IMR-90 (cell line): ENCODE results near the gene CGREF1. TPM values are rescaled to one million over a fixed set of nuclear protein-coding genes. Genes with fewer than 3 reads are reported as not detected.

Experiments used
- ATAC-seq: fragments of 200-7000 bp; cut with Tn5 transposase; 2 replicates; pipeline ENCODE4 v1.9.1; 2020; ENCODE audit warnings: low read depth, mild to moderate bottlenecking, moderate library complexity
- Bru-seq: library from RNA; stranded (reverse); fragments of 400-500 nt; gene quantifications from one replicate; lab custom pipeline; 2021; lab: Mats Ljungman, UMichigan
- BruChase-seq, 2 experiments: library from RNA; stranded (reverse); fragments of 400-500 nt; gene quantifications; one replicate each; lab custom pipeline; 2021; lab: Mats Ljungman, UMichigan
- BruUV-seq: library from RNA; stranded (reverse); fragments of 400-500 nt; replicated peaks from 2 replicates; lab custom pipeline; 2021; lab: Mats Ljungman, UMichigan
- CTCF ChIA-PET: fragments of 300-600 bp; formaldehyde crosslinking; extraction: SDS; loops from one replicate; lab custom pipeline; 2021; ENCODE audit warnings: antibody characterized with exemption; lab: Yijun Ruan, JAX
- POLR2A ChIA-PET: fragments of 300-600 bp; sonication (Branson Sonifier 250); formaldehyde crosslinking; loops from one replicate; lab custom pipeline; 2022; ENCODE audit warnings: antibody characterized with exemption; ENCODE audit not compliant: unreplicated experiment; lab: Charles Lee
- DNase-seq: peaks from one replicate; pipeline ENCODE4 v3.0.0; 2013
- H2AFZ ChIP-seq: replicated peaks from 2 replicates; pipeline ENCODE3; 2013; ENCODE audit warnings: low read length, mild to moderate bottlenecking; ENCODE audit not compliant: poor library complexity
- H2AK5ac ChIP-seq: 2 replicates; pipeline ENCODE4 v1.6.1; 2013; ENCODE audit warnings: low read depth, low read length, inconsistent platforms
- H2AK9ac ChIP-seq: replicated peaks from 2 replicates; pipeline ENCODE3; 2013; ENCODE audit warnings: mild to moderate bottlenecking, low read depth, low read length, moderate library complexity; ENCODE audit not compliant: poor library complexity
- H2BK120ac ChIP-seq: 2 replicates; pipeline ENCODE4 v1.6.1; 2013; ENCODE audit warnings: low read depth, low read length, inconsistent platforms
- H2BK15ac ChIP-seq: 3 replicates; pipeline ENCODE4 v1.6.1; 2013; ENCODE audit warnings: low read depth, low read length, inconsistent platforms
- H2BK20ac ChIP-seq: 2 replicates; pipeline ENCODE4 v1.6.1; 2013; ENCODE audit warnings: low read depth, mild to moderate bottlenecking, inconsistent platforms, low read length, moderate library complexity
- H2BK5ac ChIP-seq: 2 replicates; pipeline ENCODE4 v1.6.1; 2013; ENCODE audit warnings: mild to moderate bottlenecking, low read depth, low read length, inconsistent platforms; ENCODE audit not compliant: poor library complexity, severe bottlenecking
- H3K14ac ChIP-seq: replicated peaks from 2 replicates; pipeline ENCODE4 v1.6.1; 2013; ENCODE audit warnings: low read depth, low read length, inconsistent platforms
- H3K18ac ChIP-seq: 2 replicates; pipeline ENCODE4 v1.6.1; 2013; ENCODE audit warnings: low read depth, low read length, control low read depth
- H3K23ac ChIP-seq: 2 replicates; pipeline ENCODE4 v1.6.1; 2013; ENCODE audit warnings: low read depth, low read length, inconsistent platforms
- H3K27ac ChIP-seq: 2 replicates; pipeline ENCODE4 v1.5.1; 2013; ENCODE audit warnings: mild to moderate bottlenecking, control low read depth, low read length; ENCODE audit not compliant: insufficient read depth
- H3K27me3 ChIP-seq: 2 replicates; pipeline ENCODE4 v1.6.1; 2013; ENCODE audit warnings: low read length; ENCODE audit not compliant: control insufficient read depth, insufficient read depth
- H3K36me3 ChIP-seq: 2 replicates; pipeline ENCODE4 v1.6.1; 2013; ENCODE audit warnings: low read length, mixed read lengths; ENCODE audit not compliant: control insufficient read depth, insufficient read depth
- H3K4ac ChIP-seq: 2 replicates; pipeline ENCODE4 v1.6.1; 2013; ENCODE audit warnings: low read depth, low read length, inconsistent platforms
- H3K4me1 ChIP-seq: 2 replicates; pipeline ENCODE4 v1.6.1; 2013; ENCODE audit warnings: low read length, mixed read lengths; ENCODE audit not compliant: control insufficient read depth, insufficient read depth
- H3K4me2 ChIP-seq: 2 replicates; pipeline ENCODE4 v1.6.1; 2013; ENCODE audit warnings: low read depth, mild to moderate bottlenecking, control low read depth, low read length, moderate library complexity
- H3K4me3 ChIP-seq: 2 replicates; pipeline ENCODE4 v1.5.1; 2013; ENCODE audit warnings: low read depth, mild to moderate bottlenecking, control low read depth, low read length, moderate library complexity; ENCODE audit not compliant: insufficient read depth
- H3K56ac ChIP-seq: 2 replicates; pipeline ENCODE4 v1.6.1; 2013; ENCODE audit warnings: low read length, inconsistent platforms; ENCODE audit not compliant: insufficient read depth; ENCODE audit errors: extremely low read depth
- H3K79me1 ChIP-seq, 2 experiments: 2 replicates each; pipeline ENCODE4 v1.6.1; 2013; ENCODE audit warnings: low read length in 2 of 2, inconsistent platforms in 1 of 2, low read depth in 1 of 2
- H3K9ac ChIP-seq: 2 replicates; pipeline ENCODE4 v1.6.1; 2013; ENCODE audit warnings: low read depth, low read length, control low read depth
- H3K9me1 ChIP-seq: 2 replicates; pipeline ENCODE4 v1.6.1; 2013; ENCODE audit warnings: low read length, inconsistent platforms; ENCODE audit not compliant: insufficient read depth
- H3K9me3 ChIP-seq: 2 replicates; pipeline ENCODE4 v1.6.1; 2013; ENCODE audit warnings: low read length; ENCODE audit not compliant: control insufficient read depth, insufficient read depth
- H4K20me1 ChIP-seq: 2 replicates; pipeline ENCODE4 v1.6.1; 2013; ENCODE audit warnings: low read length, inconsistent platforms; ENCODE audit not compliant: insufficient read depth
- H4K5ac ChIP-seq: 2 replicates; pipeline ENCODE4 v1.6.1; 2013; ENCODE audit warnings: mild to moderate bottlenecking, low read depth, low read length, control low read depth
- H4K8ac ChIP-seq, 2 experiments: 2 replicates each; pipeline ENCODE4 v1.6.1; 2013; ENCODE audit warnings: low read depth in 2 of 2, low read length in 2 of 2, control low read depth in 1 of 2, inconsistent platforms in 1 of 2
- H4K91ac ChIP-seq: 2 replicates; pipeline ENCODE4 v1.6.1; 2013; ENCODE audit warnings: low read depth, low read length, inconsistent platforms; ENCODE audit not compliant: insufficient read depth
- BHLHE40 ChIP-seq: fragments of 150-350 bp; IDR thresholded peaks from 2 replicates; pipeline ENCODE4 v1.6.1; 2016; ENCODE audit warnings: mild to moderate bottlenecking, low read depth, low read length
- CHD1 ChIP-seq: IDR thresholded peaks from 2 replicates; pipeline ENCODE4 v1.6.1; 2012; ENCODE audit warnings: low read depth, low read length, improper control_type of control experiment
- FOS ChIP-seq: fragments of 150-350 bp; IDR thresholded peaks from 2 replicates; pipeline ENCODE4 v1.6.1; 2016; ENCODE audit warnings: low read depth, low read length
- MAFK ChIP-seq: IDR thresholded peaks from 2 replicates; pipeline ENCODE4 v1.6.1; 2012; ENCODE audit warnings: low read depth, low read length, improper control_type of control experiment
- MXI1 ChIP-seq: IDR thresholded peaks from 2 replicates; pipeline ENCODE4 v1.6.1; 2012; ENCODE audit warnings: low read depth, mild to moderate bottlenecking, low read length, moderate library complexity, borderline replicate concordance
- NFE2L2 ChIP-seq: fragments of 150-350 bp; IDR thresholded peaks from 2 replicates; pipeline ENCODE4 v1.6.1; 2016; ENCODE audit warnings: low read depth, mild to moderate bottlenecking, low read length
- POLR2A ChIP-seq: IDR thresholded peaks from 2 replicates; pipeline ENCODE4 v1.6.1; 2012; ENCODE audit warnings: mild to moderate bottlenecking, low read depth, low read length
- RFX5 ChIP-seq: IDR thresholded peaks from 2 replicates; pipeline ENCODE4 v1.8.0; 2012; ENCODE audit warnings: low read depth, mild to moderate bottlenecking, low read length, moderate library complexity
- SMC3 ChIP-seq: fragments of 150-350 bp; IDR thresholded peaks from 2 replicates; pipeline ENCODE4 v1.6.1; 2016; ENCODE audit warnings: low read depth, mild to moderate bottlenecking, antibody characterized with exemption, low read length, moderate library complexity
- USF2 ChIP-seq: fragments of 150-350 bp; IDR thresholded peaks from 2 replicates; pipeline ENCODE4 v1.6.1; 2017; ENCODE audit warnings: mild to moderate bottlenecking, antibody characterized with exemption, low read length, low read depth
- WGBS, 2 experiments: methylation state at CpG; one replicate each; pipeline versions ENCODE4 v1.1.5 to v1.1.7; 2013; ENCODE audit warnings: missing lambda C conversion rate in 2 of 2; ENCODE audit not compliant: insufficient read length in 1 of 2; ENCODE audit errors: extremely low coverage in 2 of 2; 5-methylcytosine and 5-hydroxymethylcytosine counted together
- dilution Hi-C: fragments of 300-500 bp; cut with HindIII; formaldehyde crosslinking; loops from one replicate; pipeline ENCODE4 v1.14.3; 2018; ENCODE audit warnings: low sequenced_read_pairs; ENCODE audit not compliant: unreplicated experiment
- in situ Hi-C: fragments of 300-500 bp; cut with MboI; formaldehyde crosslinking; loops from 3 replicates; pipeline ENCODE4 v1.14.3; 2019; ENCODE audit warnings: low sequenced_read_pairs, inconsistent platforms, mixed read lengths
- intact Hi-C: fragments of 100-400 bp; cut with micrococcal nuclease; formaldehyde crosslinking; loops from 2 replicates; pipeline ENCODE4 v1.10.0; 2022
- long read RNA-seq: library from polyadenylated mRNA; unstranded; transcript quantifications from one replicate; pipeline ENCODE4 v2.0.0, GENCODE V29; 2021; ENCODE audit not compliant: unreplicated experiment
- polyA plus RNA-seq, 3 experiments: library from polyadenylated mRNA; depleted of rRNA; stranded (reverse); fragments of >200 nt; gene quantifications; 2 replicates each; pipeline ENCODE4 v1.2.3, GENCODE V29; 2012; ENCODE audit warnings: low replicate concordance in 1 of 3
- total RNA-seq: library from RNA; depleted of rRNA; stranded (reverse); fragments of >200 nt; gene quantifications from 2 replicates; pipeline ENCODE4 v1.2.3, GENCODE V29; 2012; rRNA removed

Gene CGREF1, protein sequence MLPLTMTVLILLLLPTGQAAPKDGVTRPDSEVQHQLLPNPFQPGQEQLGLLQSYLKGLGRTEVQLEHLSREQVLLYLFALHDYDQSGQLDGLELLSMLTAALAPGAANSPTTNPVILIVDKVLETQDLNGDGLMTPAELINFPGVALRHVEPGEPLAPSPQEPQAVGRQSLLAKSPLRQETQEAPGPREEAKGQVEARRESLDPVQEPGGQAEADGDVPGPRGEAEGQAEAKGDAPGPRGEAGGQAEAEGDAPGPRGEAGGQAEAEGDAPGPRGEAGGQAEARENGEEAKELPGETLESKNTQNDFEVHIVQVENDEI
- total RNA-seq (0.28 and 0.54 TPM in 2 replicates), polyA plus RNA-seq (2012; rRNA removed) (1.3 TPM in 2 replicates), Bru-seq, nascent RNA (percentile 23 among the genes with signal in this experiment), BruChase-seq, experiment 1, labeled RNA remaining after a 6-hour chase (percentile 23 among the genes with signal in this experiment), BruChase-seq, experiment 2, labeled RNA remaining after a 2-hour chase (percentile 30 among the genes with signal in this experiment)
- 1.3 and 1.7 TPM in 2 replicates for polyA plus RNA-seq (2012; cell fraction: cytosol; rRNA removed)
- 2.0 and 2.1 TPM in 2 replicates for polyA plus RNA-seq (2012; cell fraction: nucleus; rRNA removed; ENCODE audit: low replicate concordance)
- long read RNA-seq = 0 reads

GRCh38 chr2:27118525-27119329, at the start of gene CGREF1:
TSS of gene CGREF1 (minus strand) at chr2:27119128. CDS start at chr2:27104366, 14,762 bp downstream.
- Histone ChIP-seq H3K23ac (peak within 1 kb of the TSS; percentile 64), H3K9me3 (peaks cover 6% of the 10 kb centered on the region; the same call in 1 of the 2 replicates), H2BK5ac (no peak within 1 kb of the TSS), H3K9me1 (no peaks in the 10 kb centered on the region; the same call in 1 of the 2 replicates), H2AFZ (peak within 1 kb of the TSS; percentile 85), H3K4ac (no peak within 1 kb of the TSS), H4K8ac (peak within 1 kb of the TSS in 1 of 2 experiments; percentile 63; a peak in 1 of 4 replicates), H3K14ac (no peak within 1 kb of the TSS), H2BK15ac (no peak within 1 kb of the TSS), H2AK9ac (peak within 1 kb of the TSS; percentile 72), H4K5ac (no peak within 1 kb of the TSS), H2BK20ac (no peak within 1 kb of the TSS), H4K91ac (peak within 1 kb of the TSS; percentile 39; the same call in 1 of the 2 replicates), H3K9ac (no peak within 1 kb of the TSS), H3K36me3 (no peaks in the 10 kb centered on the region), H2AK5ac (no peak within 1 kb of the TSS), H3K4me3 (peak within 1 kb of the TSS; percentile 42), H3K18ac (no peak within 1 kb of the TSS), H3K27me3 (peaks cover 67% of the 10 kb centered on the region), H3K4me1 (peaks cover 5% of the 10 kb centered on the region), H3K27ac (no peak within 1 kb of the TSS), H4K20me1 (no peaks in the 10 kb centered on the region; the same call in 1 of the 2 replicates), H3K56ac (0 out of 2 replicates have a peak within 1 kb of the TSS, but pooled peaks have one; percentile 16), H3K79me1 (no peaks in the 10 kb centered on the region), H3K4me2 (peak within 1 kb of the TSS; percentile 99), H2BK120ac (no peak within 1 kb of the TSS)
- dilution Hi-C loops = no loop called here
- ChIA-PET CTCF (no interaction called here), POLR2A (no interaction called here)
- no peak for DNase-seq
- intact Hi-C loops = no loop called here
- in situ Hi-C loops = no loop called here
- 6% methylated on average over 54 of the region's 84 CpGs; no CpG with 5 or more reads in 1 of the 2 experiments for WGBS, 2 experiments
- TF ChIP-seq RFX5 (no peak), BHLHE40 (no peak), CHD1 (no peak), MAFK (no peak), FOS (no peak), USF2 (no peak), POLR2A (no peak), MXI1 (no peak), NFE2L2 (no peak), SMC3 (no peak)
- peak; percentile 36 for ATAC-seq
- no TSS peak for BruUV-seq
